ENCODE results near the gene MRPS34.

MRPS34 gene

GRCh38 chr16:1780677-1781072, 7.7 kb upstream of the MRPS34 start:
- no peak for DNase-seq

GRCh38 chr16:1779741-1780676, 7.1 kb upstream of the MRPS34 start:
- no peak for DNase-seq

GRCh38 chr16:1779234-1779701, 6.3 kb upstream of the MRPS34 start:
- no peak for DNase-seq

- DNase-seq = no peak
Measured at GRCh38 chr16:1778200-1779179, 5.6 kb upstream of the MRPS34 start.

- no peak for DNase-seq
Measured at GRCh38 chr16:1777375-1778199, 4.7 kb upstream of the MRPS34 start.

- no peak for DNase-seq
Measured at GRCh38 chr16:1776991-1777374, 4.0 kb upstream of the MRPS34 start.

GRCh38 chr16:1776672-1776955, 3.7 kb upstream of the MRPS34 start:
- DNase-seq = no peak

GRCh38 chr16:1775846-1776671, 3.1 kb upstream of the MRPS34 start:
- no peak for DNase-seq

GRCh38 chr16:1775006-1775845, 2.3 kb upstream of the MRPS34 start:
- DNase-seq = no peak

GRCh38 chr16:1774448-1774780, 1.5 kb upstream of the MRPS34 start:
- no peak for DNase-seq

- DNase-seq = peak; percentile 10 to 20
Measured at GRCh38 chr16:1773703-1774447, 941 bp upstream of the MRPS34 start.

GRCh38 chr16:1772362-1772907, 499 bp downstream of the MRPS34 start, which contains the start of gene EME2:
Gene EME2 (plus strand): TSS chr16:1772810. CDS start chr16:1773228, 418 bp downstream.
- DNase-seq = no peak

- DNase-seq = no peak
Measured at GRCh38 chr16:1771864-1772361, 1.0 kb downstream of the MRPS34 start.

- DNase-seq = peak; percentile 41 to 58
Measured at GRCh38 chr16:1771188-1771863, 1.6 kb downstream of the MRPS34 start, which contains the start of gene NME3. Gene NME3 (minus strand): TSS chr16:1771543. CDS start chr16:1771534, 9 bp downstream.

- DNase-seq = no peak
Measured at GRCh38 chr16:1770328-1771187, 2.4 kb downstream of the MRPS34 start.

- DNase-seq = no peak
Measured at GRCh38 chr16:1769402-1770300, 3.3 kb downstream of the MRPS34 start.
